Measurements from ENCODE around the gene MAPK8IP1.

The MAPK8IP1 gene

GRCh38 chr11:45860348-45860747 is 25.1 kb upstream of the MAPK8IP1 start:
- no peak for DNase-seq

GRCh38 chr11:45860764-45861510 is 24.5 kb upstream of the MAPK8IP1 start:
- no peak for DNase-seq

- DNase-seq, result no peak
Observed at GRCh38 chr11:45864041-45864440, 21.4 kb upstream of the MAPK8IP1 start.

GRCh38 chr11:45869551-45869950 is 15.9 kb upstream of the MAPK8IP1 start:
- no peak for DNase-seq

- DNase-seq, result no peak
Observed at GRCh38 chr11:45870706-45871105, 14.7 kb upstream of the MAPK8IP1 start.

GRCh38 chr11:45871638-45872037 is 13.8 kb upstream of the MAPK8IP1 start:
- DNase-seq, result no peak

GRCh38 chr11:45872651-45873356 is 12.6 kb upstream of the MAPK8IP1 start:
- DNase-seq, result peak in 1 of 2 experiments; percentile 67

- DNase-seq, result no peak
Observed at GRCh38 chr11:45876401-45876800, 9.1 kb upstream of the MAPK8IP1 start.

- no peak for DNase-seq
Observed at GRCh38 chr11:45877221-45877620, 8.2 kb upstream of the MAPK8IP1 start.

GRCh38 chr11:45877845-45878244 is 7.6 kb upstream of the MAPK8IP1 start:
- DNase-seq, result no peak

GRCh38 chr11:45879803-45880686 is 5.4 kb upstream of the MAPK8IP1 start:
- no peak for DNase-seq

- peak; percentile 74 to 96 for DNase-seq
Observed at GRCh38 chr11:45880772-45881570, 4.5 kb upstream of the MAPK8IP1 start.

GRCh38 chr11:45881708-45882368 is 3.6 kb upstream of the MAPK8IP1 start:
- DNase-seq, result peak; percentile 51 to 90

- no peak for DNase-seq
Observed at GRCh38 chr11:45884596-45885185, 760 bp upstream of the MAPK8IP1 start.

- no peak for DNase-seq
Observed at GRCh38 chr11:45885921-45886721, 670 bp downstream of the MAPK8IP1 start.

GRCh38 chr11:45886816-45887520 is 1.5 kb downstream of the MAPK8IP1 start:
- no peak for DNase-seq

GRCh38 chr11:45887587-45887986 is 2.1 kb downstream of the MAPK8IP1 start:
- no peak for DNase-seq

GRCh38 chr11:45889555-45889954 is 4.1 kb downstream of the MAPK8IP1 start:
- no peak for DNase-seq

GRCh38 chr11:45889966-45890365 is 4.5 kb downstream of the MAPK8IP1 start:
- no peak for DNase-seq
